Stomach smooth muscle (tissue), 2 donors: Measurements from ENCODE around the gene RBBP7.

Experiments
- H3K27ac ChIP-seq: one replicate; pipeline ENCODE4 v1.7.0; 2013; ENCODE audit warnings: mild to moderate bottlenecking, low read length, inconsistent platforms
- H3K27me3 ChIP-seq, 2 donors: one replicate each; pipeline ENCODE4 v1.7.0; 2013; ENCODE audit warnings: low read length in 2 of 2; ENCODE audit not compliant: insufficient read depth in 2 of 2, control insufficient read depth in 1 of 2
- H3K36me3 ChIP-seq, 2 donors: one replicate each; pipeline ENCODE4 v1.7.0; 2013; ENCODE audit warnings: low read length in 2 of 2; ENCODE audit not compliant: control insufficient read depth in 2 of 2, insufficient read depth in 2 of 2
- H3K4me1 ChIP-seq: one replicate; pipeline ENCODE4 v1.7.0; 2013; ENCODE audit warnings: low read length; ENCODE audit not compliant: control insufficient read depth, insufficient read depth
- H3K4me3 ChIP-seq, 2 donors: one replicate each; pipeline ENCODE4 v1.7.0; 2013; ENCODE audit warnings: low read length in 2 of 2
- H3K9ac ChIP-seq, 2 donors: one replicate each; pipeline ENCODE4 v1.7.0; 2013; ENCODE audit warnings: low read length in 2 of 2, mild to moderate bottlenecking in 1 of 2
- H3K9me3 ChIP-seq, 2 donors: one replicate each; pipeline ENCODE4 v1.7.0; 2013; ENCODE audit warnings: low read length in 2 of 2; ENCODE audit not compliant: control insufficient read depth in 2 of 2
- donor health status: healthy.
- donor health status: Pancreatic carcinoma.

RBBP7 gene

GRCh38 chrX:16842684-16843083, 27.5 kb downstream of the RBBP7 start:
- Histone ChIP-seq H3K9ac (no peak overlapping the region), H3K9me3 (no peaks in the 10 kb centered on the region), H3K27ac (no peak overlapping the region), H3K4me1 (peaks cover 9% of the 10 kb centered on the region), H3K27me3 (peaks cover 0 to 2% of the 10 kb centered on the region in 2 donors), H3K4me3 (no peak overlapping the region), H3K36me3 (peaks cover 23 to 27% of the 10 kb centered on the region in 2 donors)

GRCh38 chrX:16839852-16840460, 30.2 kb downstream of the RBBP7 start:
- H3K27ac ChIP-seq: no peak overlapping the region
- no peak overlapping the region for H3K9ac ChIP-seq
- peaks cover 7 to 23% of the 10 kb centered on the region in 2 donors for H3K36me3 ChIP-seq
- no peaks in the 10 kb centered on the region for H3K9me3 ChIP-seq
- H3K27me3 ChIP-seq: peaks cover 0 to 5% of the 10 kb centered on the region in 2 donors
- peaks cover 12% of the 10 kb centered on the region for H3K4me1 ChIP-seq
- no peak overlapping the region for H3K4me3 ChIP-seq

DNA sequence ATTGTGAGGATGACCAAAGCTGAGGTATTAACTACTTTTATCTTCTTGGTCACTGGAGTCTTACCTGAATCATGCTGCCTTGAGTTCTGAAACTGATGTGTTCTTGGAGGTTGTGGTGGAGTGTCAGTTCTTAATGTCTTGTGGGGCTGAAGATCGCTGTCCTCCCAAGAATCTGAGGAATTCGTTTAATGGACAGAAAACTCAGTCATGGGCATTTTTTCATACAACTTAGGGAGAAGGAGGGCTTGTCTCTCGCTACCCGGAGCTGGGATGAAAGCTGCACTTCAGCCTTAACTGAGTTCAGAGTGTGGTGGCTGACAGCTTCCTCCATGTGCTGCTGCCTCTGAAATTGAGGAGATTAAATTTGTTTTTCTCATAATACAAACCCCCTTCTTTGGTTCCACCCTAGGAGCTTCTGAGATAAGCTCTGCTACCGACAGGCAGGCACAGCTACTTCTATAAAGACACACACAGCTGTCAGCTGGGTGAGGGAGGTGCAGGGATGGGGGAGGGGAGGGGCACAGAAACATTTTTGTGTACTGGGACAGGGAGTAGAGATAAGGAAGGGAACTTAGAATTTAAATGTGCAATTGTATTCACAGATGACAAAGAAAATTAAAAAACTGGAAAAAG, 30.8 kb downstream of the RBBP7 start:
- Histone ChIP-seq H3K9me3 (no peaks in the 10 kb centered on the region), H3K27ac (peak overlapping the region; percentile 58), H3K9ac (no peak overlapping the region), H3K4me3 (no peak overlapping the region), H3K36me3 (peaks cover 3 to 24% of the 10 kb centered on the region in 2 donors), H3K4me1 (peaks cover 12% of the 10 kb centered on the region), H3K27me3 (peaks cover 0 to 5% of the 10 kb centered on the region in 2 donors)

- H3K36me3 ChIP-seq: peaks cover 4 to 22% of the 10 kb centered on the region in 2 donors
- H3K9ac ChIP-seq: no peak overlapping the region
- no peaks in the 10 kb centered on the region for H3K9me3 ChIP-seq
- peaks cover 12% of the 10 kb centered on the region for H3K4me1 ChIP-seq
- H3K27ac ChIP-seq: peak overlapping the region; percentile 58
- no peak overlapping the region for H3K4me3 ChIP-seq
- peaks cover 0 to 5% of the 10 kb centered on the region in 2 donors for H3K27me3 ChIP-seq
These were observed 31.7 kb downstream of the RBBP7 start for GRCh38 chrX:16838202-16839066.

GRCh38 chrX:16836371-16836770, 33.8 kb downstream of the RBBP7 start:
- H3K4me1 ChIP-seq: peaks cover 12% of the 10 kb centered on the region
- H3K9ac ChIP-seq: no peak overlapping the region
- H3K27ac ChIP-seq: no peak overlapping the region
- peaks cover 8 to 28% of the 10 kb centered on the region in 2 donors for H3K36me3 ChIP-seq
- no peak overlapping the region for H3K4me3 ChIP-seq
- no peaks in the 10 kb centered on the region for H3K9me3 ChIP-seq
- peaks cover 0 to 5% of the 10 kb centered on the region in 2 donors for H3K27me3 ChIP-seq

DNA sequence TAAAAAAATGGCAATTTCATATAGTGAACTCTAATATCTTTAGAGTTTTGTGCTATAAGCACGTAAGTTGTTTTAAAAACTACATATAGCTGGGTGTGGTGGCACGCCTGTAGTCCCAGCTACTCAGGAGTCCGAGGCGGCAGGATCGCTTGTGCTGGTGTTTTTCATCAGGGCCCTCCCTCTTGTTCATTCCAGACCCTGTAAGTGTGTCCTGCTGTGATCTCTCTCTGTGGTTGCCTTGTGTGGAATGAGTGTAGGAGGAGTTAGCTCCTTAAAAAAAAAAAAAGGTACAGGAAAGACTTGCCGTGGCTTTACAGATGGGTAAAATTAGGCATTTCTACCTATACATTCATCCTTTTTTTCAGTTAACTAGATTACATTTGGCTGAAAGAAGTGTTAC, 35.4 kb downstream of the RBBP7 start:
- peaks cover 8 to 24% of the 10 kb centered on the region in 2 donors for H3K36me3 ChIP-seq
- no peak overlapping the region for H3K9ac ChIP-seq
- peak overlapping the region; percentile 64 for H3K27ac ChIP-seq
- no peak overlapping the region for H3K4me3 ChIP-seq
- no peaks in the 10 kb centered on the region for H3K9me3 ChIP-seq
- H3K4me1 ChIP-seq: peaks cover 11% of the 10 kb centered on the region
- H3K27me3 ChIP-seq: peaks cover 0 to 5% of the 10 kb centered on the region in 2 donors

DNA sequence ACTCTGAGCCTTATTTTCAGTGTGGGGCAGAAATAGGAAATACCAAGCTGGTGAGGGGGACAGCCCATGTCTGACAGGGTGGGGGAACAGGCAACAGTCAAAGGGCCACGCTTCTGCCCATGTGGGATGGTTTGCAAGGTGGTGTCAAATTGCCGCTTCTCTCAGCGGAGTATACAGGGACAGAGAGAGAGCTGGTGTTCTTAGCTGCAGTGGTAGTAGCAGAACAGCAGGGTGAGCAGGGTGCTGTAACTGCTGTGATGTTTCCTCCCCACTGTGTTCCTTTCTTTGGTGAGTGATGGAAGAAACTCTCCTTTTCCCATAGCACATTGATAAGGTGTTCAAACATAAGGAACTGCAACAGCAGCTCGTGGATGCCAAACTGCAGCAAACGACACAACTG, 37.9 kb downstream of the RBBP7 start:
- Histone ChIP-seq H3K27me3 (peaks cover 0 to 3% of the 10 kb centered on the region in 2 donors), H3K27ac (no peak overlapping the region), H3K4me3 (no peak overlapping the region), H3K36me3 (peaks cover 4 to 20% of the 10 kb centered on the region in 2 donors), H3K4me1 (peaks cover 5% of the 10 kb centered on the region), H3K9me3 (no peaks in the 10 kb centered on the region), H3K9ac (no peak overlapping the region)

DNA sequence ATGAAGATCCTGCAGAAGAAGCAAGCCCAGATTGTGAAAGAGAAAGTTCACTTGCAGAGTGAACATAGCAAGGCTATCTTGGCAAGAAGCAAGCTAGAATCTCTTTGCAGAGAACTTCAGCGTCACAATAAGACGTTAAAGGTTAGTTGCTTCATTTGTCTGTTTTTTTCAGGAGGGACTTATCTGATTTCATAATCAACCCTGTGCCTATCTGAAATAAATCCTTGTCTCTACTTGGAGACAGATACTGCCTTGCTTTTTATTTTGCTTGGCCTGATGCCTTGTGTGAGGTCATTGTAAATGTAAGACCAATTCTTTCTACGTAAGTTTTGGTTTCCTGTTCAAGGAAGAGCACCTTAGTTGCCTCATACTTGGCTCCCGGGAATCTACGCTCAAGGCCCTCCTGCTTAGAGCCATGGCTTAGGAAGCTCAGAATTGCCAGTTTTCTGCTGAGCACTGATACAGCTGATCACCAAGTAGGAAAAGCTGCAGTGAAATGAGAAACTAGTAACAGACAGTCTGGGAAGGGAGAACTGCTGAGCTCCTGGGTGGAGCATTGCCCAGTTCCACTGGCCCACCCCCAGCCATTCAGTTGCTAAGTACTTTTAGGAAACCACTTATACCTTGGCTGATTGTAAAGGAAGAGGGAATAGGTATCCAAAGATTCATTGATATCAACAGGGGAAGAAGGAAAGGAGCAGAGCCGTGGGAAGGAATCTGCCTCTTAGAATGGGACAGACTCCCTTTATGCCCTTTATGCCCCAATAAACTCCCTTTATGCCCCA, 41.8 kb downstream of the RBBP7 start:
- H3K9ac ChIP-seq: peak overlapping the region in 1 of 2 donors; percentile 57
- H3K27me3 ChIP-seq: no peaks in the 10 kb centered on the region
- peaks cover 2 to 14% of the 10 kb centered on the region in 2 donors for H3K36me3 ChIP-seq
- H3K9me3 ChIP-seq: no peaks in the 10 kb centered on the region
- H3K27ac ChIP-seq: peak overlapping the region; percentile 56
- H3K4me1 ChIP-seq: peaks cover 5% of the 10 kb centered on the region
- no peak overlapping the region for H3K4me3 ChIP-seq

- Histone ChIP-seq H3K36me3 (peaks cover 6 to 11% of the 10 kb centered on the region in 2 donors), H3K4me3 (no peak overlapping the region), H3K9me3 (no peaks in the 10 kb centered on the region), H3K27me3 (no peaks in the 10 kb centered on the region), H3K4me1 (peaks cover 5% of the 10 kb centered on the region), H3K9ac (no peak overlapping the region), H3K27ac (peak overlapping the region; percentile 18)
These were observed 42.9 kb downstream of the RBBP7 start for GRCh38 chrX:16827225-16827624.

GRCh38 chrX:16826207-16826606, 44.0 kb downstream of the RBBP7 start:
- Histone ChIP-seq H3K27me3 (no peaks in the 10 kb centered on the region), H3K9me3 (no peaks in the 10 kb centered on the region), H3K36me3 (peaks cover 5 to 7% of the 10 kb centered on the region in 2 donors), H3K9ac (no peak overlapping the region), H3K4me3 (no peak overlapping the region), H3K4me1 (peaks cover 5% of the 10 kb centered on the region), H3K27ac (no peak overlapping the region)
